ENCODE data around the gene CYYR1.

CYYR1 gene

DNA sequence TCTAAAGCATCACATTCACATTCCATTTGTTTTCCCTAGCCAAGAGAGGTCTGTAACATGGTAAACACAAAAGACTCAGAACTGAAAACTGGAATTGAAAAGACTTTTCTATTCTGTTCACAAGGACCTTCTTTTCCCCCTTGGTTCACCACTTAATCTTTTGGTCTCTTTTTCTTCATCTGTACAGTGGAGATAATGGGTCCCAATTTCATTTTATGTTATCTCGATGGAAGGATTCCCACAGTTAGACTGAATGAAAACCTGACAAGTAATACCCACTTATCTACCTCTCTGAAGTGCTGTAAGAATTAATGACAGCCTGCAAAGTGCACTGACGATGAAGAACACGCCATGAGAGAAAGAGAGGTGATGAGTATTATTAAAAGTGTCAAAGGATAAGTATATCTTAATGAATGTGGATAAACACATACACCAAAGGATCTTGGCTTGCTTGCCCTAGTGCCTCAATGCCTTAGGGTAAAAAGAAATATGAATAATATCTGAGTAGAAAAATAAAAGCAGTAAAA, 71.5 kb downstream of the CYYR1 start:
- ChIA-PET CTCF (no interaction called here), POLR2A (no interaction called here)
- H3K4me1 ChIP-seq (ENCODE audit: control extremely low read depth in 1 of 4, control insufficient read depth in 4 of 4, insufficient read depth in 4 of 4, low read length in 3 of 4), result no peaks in the 10 kb centered on the region
- H3K9me3 ChIP-seq (ENCODE audit: control extremely low read depth in 1 of 5, control insufficient read depth in 4 of 5, insufficient read depth in 2 of 5, low read depth in 1 of 5, low read length in 4 of 5), result peaks cover 0 to 17% (median 0%) of the 10 kb centered on the region in 5 experiments
- no peak overlapping the region for H3K4me3 ChIP-seq (ENCODE audit: control insufficient read depth in 1 of 7, extremely low read depth in 1 of 7, insufficient read depth in 4 of 7, low read depth in 2 of 7, low read length in 6 of 7)
- H3K27me3 ChIP-seq (replicated peaks in 2 of 5; ENCODE audit: control insufficient read depth in 4 of 5, insufficient read depth in 5 of 5, low read length in 4 of 5), result no peaks in the 10 kb centered on the region
- WGBS (ENCODE audit: insufficient coverage), result 100% methylated on average over 1 of the region's 3 CpGs
- DNase-seq, result no peak
- peaks cover 0 to 16% (median 5%) of the 10 kb centered on the region in 4 experiments for H3K36me3 ChIP-seq (ENCODE audit: control insufficient read depth in 4 of 4, insufficient read depth in 4 of 4, low read length in 3 of 4)
- no peak overlapping the region for H3K27ac ChIP-seq (ENCODE audit: insufficient read depth in 1 of 2, low read depth in 1 of 2, low read length in 2 of 2, poor library complexity in 1 of 2, severe bottlenecking in 2 of 2)

DNA sequence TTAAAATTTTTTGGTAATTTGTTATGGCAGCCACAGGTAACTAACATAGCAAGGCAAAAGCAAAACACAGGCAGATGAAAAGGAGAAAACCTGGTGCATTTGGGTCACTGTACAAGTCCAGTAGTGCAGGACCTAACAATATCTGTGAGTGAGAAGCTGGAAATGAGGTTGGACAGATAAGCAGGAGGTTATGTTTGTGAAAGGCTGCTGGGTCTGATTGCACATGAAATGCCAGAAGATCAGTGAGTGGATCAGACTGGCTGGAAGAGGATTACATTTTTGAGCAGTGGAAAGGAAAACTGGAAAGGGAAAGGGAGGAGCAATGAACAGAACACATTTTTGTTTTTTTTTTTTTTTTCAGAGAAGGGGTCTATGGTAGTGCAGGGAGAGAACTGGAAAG, 73.6 kb downstream of the CYYR1 start:
- no peak overlapping the region for H3K27ac ChIP-seq (ENCODE audit: insufficient read depth in 1 of 2, low read depth in 1 of 2, low read length in 2 of 2, poor library complexity in 1 of 2, severe bottlenecking in 2 of 2)
- no peaks in the 10 kb centered on the region for H3K27me3 ChIP-seq (replicated peaks in 2 of 5; ENCODE audit: control insufficient read depth in 4 of 5, insufficient read depth in 5 of 5, low read length in 4 of 5)
- ChIA-PET POLR2A (no interaction called here), CTCF (no interaction called here)
- peaks cover 0 to 6% (median 0%) of the 10 kb centered on the region in 4 experiments for H3K4me1 ChIP-seq (ENCODE audit: control extremely low read depth in 1 of 4, control insufficient read depth in 4 of 4, insufficient read depth in 4 of 4, low read length in 3 of 4)
- peaks cover 0 to 16% (median 5%) of the 10 kb centered on the region in 4 experiments for H3K36me3 ChIP-seq (ENCODE audit: control insufficient read depth in 4 of 4, insufficient read depth in 4 of 4, low read length in 3 of 4)
- no peak overlapping the region for H3K4me3 ChIP-seq (ENCODE audit: control insufficient read depth in 1 of 7, extremely low read depth in 1 of 7, insufficient read depth in 4 of 7, low read depth in 2 of 7, low read length in 6 of 7)
- peaks cover 0 to 20% (median 2%) of the 10 kb centered on the region in 5 experiments for H3K9me3 ChIP-seq (ENCODE audit: control extremely low read depth in 1 of 5, control insufficient read depth in 4 of 5, insufficient read depth in 2 of 5, low read depth in 1 of 5, low read length in 4 of 5)
- DNase-seq, result no peak

DNA sequence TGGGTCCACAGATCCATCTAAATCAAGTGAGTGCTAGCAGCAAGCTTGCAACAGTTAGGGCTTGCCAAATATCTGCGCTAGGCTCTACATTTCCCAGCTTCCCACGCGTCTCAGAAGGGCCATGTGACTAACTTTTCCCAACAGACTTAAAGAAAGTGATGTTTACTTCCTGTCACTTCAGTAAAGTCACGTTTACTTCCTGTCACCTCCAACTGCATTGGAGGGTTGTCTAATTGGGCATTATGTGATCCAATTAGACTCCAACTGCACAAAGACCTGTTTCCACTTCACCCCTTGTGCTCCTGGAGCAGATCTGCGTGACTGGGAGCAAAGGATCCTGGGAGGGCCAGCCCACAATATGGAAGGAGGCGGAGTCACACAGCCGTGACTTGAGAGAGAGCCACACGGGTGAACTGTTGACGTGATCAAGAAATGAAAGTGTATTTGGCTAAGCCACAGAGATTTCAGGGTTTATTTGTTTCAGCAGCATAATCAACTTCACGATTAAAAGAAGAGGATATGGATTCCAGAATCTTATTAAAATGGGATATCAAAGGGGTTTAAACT, 77.7 kb downstream of the CYYR1 start:
- Histone ChIP-seq H3K4me3 (ENCODE audit: control insufficient read depth in 1 of 7, extremely low read depth in 1 of 7, insufficient read depth in 4 of 7, low read depth in 2 of 7, low read length in 6 of 7) (no peak overlapping the region), H3K36me3 (ENCODE audit: control insufficient read depth in 4 of 4, insufficient read depth in 4 of 4, low read length in 3 of 4) (peaks cover 0 to 24% (median 4%) of the 10 kb centered on the region in 4 experiments), H3K27me3 (replicated peaks in 2 of 5; ENCODE audit: control insufficient read depth in 4 of 5, insufficient read depth in 5 of 5, low read length in 4 of 5) (no peaks in the 10 kb centered on the region), H3K4me1 (ENCODE audit: control extremely low read depth in 1 of 4, control insufficient read depth in 4 of 4, insufficient read depth in 4 of 4, low read length in 3 of 4) (peaks cover 0 to 6% (median 0%) of the 10 kb centered on the region in 4 experiments), H3K27ac (ENCODE audit: insufficient read depth in 1 of 2, low read depth in 1 of 2, low read length in 2 of 2, poor library complexity in 1 of 2, severe bottlenecking in 2 of 2) (no peak overlapping the region), H3K9me3 (ENCODE audit: control extremely low read depth in 1 of 5, control insufficient read depth in 4 of 5, insufficient read depth in 2 of 5, low read depth in 1 of 5, low read length in 4 of 5) (peaks cover 0 to 20% (median 2%) of the 10 kb centered on the region in 5 experiments)
- ChIA-PET CTCF (no interaction called here), POLR2A (no interaction called here)
- WGBS (ENCODE audit: insufficient coverage), result 94% methylated on average over 10 of the region's 10 CpGs
- no peak for DNase-seq

DNA sequence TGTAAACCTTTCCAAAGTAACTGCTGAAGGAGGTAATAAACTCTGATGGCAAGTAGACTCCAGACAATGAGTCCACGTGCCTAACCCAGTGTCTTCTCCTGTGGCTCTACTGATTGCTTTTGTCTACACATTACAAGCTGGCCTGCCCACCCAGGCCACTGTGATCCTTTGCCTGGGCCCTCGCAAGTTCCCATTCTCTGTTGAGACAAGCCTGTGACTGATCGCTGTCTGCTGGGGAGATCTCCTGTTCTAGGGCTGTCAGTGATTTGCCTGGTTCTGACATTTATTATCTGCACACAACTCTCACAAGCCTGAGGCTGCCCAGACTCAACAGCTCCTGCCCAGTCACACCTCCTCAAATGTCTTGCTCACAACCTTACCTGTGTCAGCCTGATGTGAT, 81.4 kb downstream of the CYYR1 start:
- 94% methylated on average over 3 of the region's 3 CpGs for WGBS (ENCODE audit: insufficient coverage)

GRCh38 chr21:26490771-26491170, 82.3 kb downstream of the CYYR1 start:
- Histone ChIP-seq H3K27ac (ENCODE audit: insufficient read depth in 1 of 2, low read depth in 1 of 2, low read length in 2 of 2, poor library complexity in 1 of 2, severe bottlenecking in 2 of 2) (no peak overlapping the region), H3K4me1 (ENCODE audit: control extremely low read depth in 1 of 4, control insufficient read depth in 4 of 4, insufficient read depth in 4 of 4, low read length in 3 of 4) (peaks cover 0 to 6% (median 0%) of the 10 kb centered on the region in 4 experiments), H3K4me3 (ENCODE audit: control insufficient read depth in 1 of 7, extremely low read depth in 1 of 7, insufficient read depth in 4 of 7, low read depth in 2 of 7, low read length in 6 of 7) (no peak overlapping the region), H3K27me3 (replicated peaks in 2 of 5; ENCODE audit: control insufficient read depth in 4 of 5, insufficient read depth in 5 of 5, low read length in 4 of 5) (no peaks in the 10 kb centered on the region), H3K9me3 (ENCODE audit: control extremely low read depth in 1 of 5, control insufficient read depth in 4 of 5, insufficient read depth in 2 of 5, low read depth in 1 of 5, low read length in 4 of 5) (peaks cover 0 to 4% (median 1%) of the 10 kb centered on the region in 5 experiments), H3K36me3 (ENCODE audit: control insufficient read depth in 4 of 4, insufficient read depth in 4 of 4, low read length in 3 of 4) (peaks cover 0 to 16% (median 2%) of the 10 kb centered on the region in 4 experiments)
- DNase-seq, result no peak
- POLR2A ChIA-PET, result no interaction called here
- CTCF ChIA-PET, result no interaction called here
- no CpG with 5 or more reads among the region's 2 CpGs for WGBS (ENCODE audit: insufficient coverage)

More for the DNA sequence above, 81.4 kb downstream of the CYYR1 start:
- Histone ChIP-seq H3K36me3 (ENCODE audit: control insufficient read depth in 4 of 4, insufficient read depth in 4 of 4, low read length in 3 of 4) (peaks cover 0 to 16% (median 2%) of the 10 kb centered on the region in 4 experiments), H3K4me1 (ENCODE audit: control extremely low read depth in 1 of 4, control insufficient read depth in 4 of 4, insufficient read depth in 4 of 4, low read length in 3 of 4) (peaks cover 0 to 6% (median 0%) of the 10 kb centered on the region in 4 experiments), H3K27ac (ENCODE audit: insufficient read depth in 1 of 2, low read depth in 1 of 2, low read length in 2 of 2, poor library complexity in 1 of 2, severe bottlenecking in 2 of 2) (no peak overlapping the region), H3K4me3 (ENCODE audit: control insufficient read depth in 1 of 7, extremely low read depth in 1 of 7, insufficient read depth in 4 of 7, low read depth in 2 of 7, low read length in 6 of 7) (no peak overlapping the region), H3K9me3 (ENCODE audit: control extremely low read depth in 1 of 5, control insufficient read depth in 4 of 5, insufficient read depth in 2 of 5, low read depth in 1 of 5, low read length in 4 of 5) (peaks cover 0 to 5% (median 1%) of the 10 kb centered on the region in 5 experiments), H3K27me3 (replicated peaks in 2 of 5; ENCODE audit: control insufficient read depth in 4 of 5, insufficient read depth in 5 of 5, low read length in 4 of 5) (no peaks in the 10 kb centered on the region)
- no peak for DNase-seq
- ChIA-PET POLR2A (no interaction called here), CTCF (no interaction called here)

DNA sequence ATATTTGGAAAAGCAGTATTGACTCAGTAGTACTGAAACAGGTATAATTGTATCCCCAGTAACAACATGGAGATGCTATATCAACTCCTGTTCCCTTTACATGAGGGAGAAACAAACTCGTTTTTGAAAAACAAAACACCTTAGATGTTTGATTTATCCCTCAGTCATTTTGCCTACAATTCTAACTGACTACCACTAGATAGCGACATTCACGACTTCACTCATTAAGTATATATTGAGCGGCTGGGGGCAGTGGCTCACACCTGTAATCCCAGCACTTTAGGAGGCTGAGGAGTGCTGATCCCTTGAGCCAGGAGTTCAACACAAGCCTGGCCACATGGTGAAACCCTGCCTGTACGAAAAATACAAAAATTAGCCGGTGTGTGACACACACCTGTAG, 83.3 kb downstream of the CYYR1 start:
- ChIA-PET POLR2A (no interaction called here), CTCF (no interaction called here)
- Histone ChIP-seq H3K9me3 (ENCODE audit: control extremely low read depth in 1 of 5, control insufficient read depth in 4 of 5, insufficient read depth in 2 of 5, low read depth in 1 of 5, low read length in 4 of 5) (peaks cover 0 to 2% (median 0%) of the 10 kb centered on the region in 5 experiments), H3K27me3 (replicated peaks in 2 of 5; ENCODE audit: control insufficient read depth in 4 of 5, insufficient read depth in 5 of 5, low read length in 4 of 5) (no peaks in the 10 kb centered on the region), H3K36me3 (ENCODE audit: control insufficient read depth in 4 of 4, insufficient read depth in 4 of 4, low read length in 3 of 4) (peaks cover 0 to 16% (median 2%) of the 10 kb centered on the region in 4 experiments), H3K27ac (ENCODE audit: insufficient read depth in 1 of 2, low read depth in 1 of 2, low read length in 2 of 2, poor library complexity in 1 of 2, severe bottlenecking in 2 of 2) (no peak overlapping the region), H3K4me1 (ENCODE audit: control extremely low read depth in 1 of 4, control insufficient read depth in 4 of 4, insufficient read depth in 4 of 4, low read length in 3 of 4) (no peaks in the 10 kb centered on the region), H3K4me3 (ENCODE audit: control insufficient read depth in 1 of 7, extremely low read depth in 1 of 7, insufficient read depth in 4 of 7, low read depth in 2 of 7, low read length in 6 of 7) (no peak overlapping the region)
- 86% methylated on average over 4 of the region's 6 CpGs for WGBS (ENCODE audit: insufficient coverage)
- no peak for DNase-seq

GRCh38 chr21:26487981-26488480, 85.1 kb downstream of the CYYR1 start:
- peaks cover 0 to 19% (median 2%) of the 10 kb centered on the region in 4 experiments for H3K36me3 ChIP-seq (ENCODE audit: control insufficient read depth in 4 of 4, insufficient read depth in 4 of 4, low read length in 3 of 4)
- DNase-seq, result no peak
- peaks cover 0 to 2% (median 0%) of the 10 kb centered on the region in 5 experiments for H3K9me3 ChIP-seq (ENCODE audit: control extremely low read depth in 1 of 5, control insufficient read depth in 4 of 5, insufficient read depth in 2 of 5, low read depth in 1 of 5, low read length in 4 of 5)
- H3K27ac ChIP-seq (ENCODE audit: insufficient read depth in 1 of 2, low read depth in 1 of 2, low read length in 2 of 2, poor library complexity in 1 of 2, severe bottlenecking in 2 of 2), result no peak overlapping the region
- WGBS (ENCODE audit: insufficient coverage), result 100% methylated on average over 2 of the region's 4 CpGs
- H3K27me3 ChIP-seq (replicated peaks in 2 of 5; ENCODE audit: control insufficient read depth in 4 of 5, insufficient read depth in 5 of 5, low read length in 4 of 5), result no peaks in the 10 kb centered on the region
- POLR2A ChIA-PET, result no interaction called here
- no peak overlapping the region for H3K4me3 ChIP-seq (ENCODE audit: control insufficient read depth in 1 of 7, extremely low read depth in 1 of 7, insufficient read depth in 4 of 7, low read depth in 2 of 7, low read length in 6 of 7)
- H3K4me1 ChIP-seq (ENCODE audit: control extremely low read depth in 1 of 4, control insufficient read depth in 4 of 4, insufficient read depth in 4 of 4, low read length in 3 of 4), result no peaks in the 10 kb centered on the region
- CTCF ChIA-PET, result interaction anchor here (0.7 kb wide), 1 partner anchor 87 kb away, joined by 3 read pairs; no protein-coding TSS in a partner anchor

All from common myeloid progenitor, CD34-positive (primary cell).